Brain microvascular endothelial cell (primary cell): ENCODE measurements around the gene CHML.
A peak's percentile ranks its signal among the peaks of the same experiment; 100 is the strongest.
"Not testable (repeated sequence)": the region's sequence is repeated elsewhere in the genome, so short reads cannot be mapped to it uniquely, and the experiment has no call there.

ENCODE experiments used
- DNase-seq: peaks from one replicate; pipeline ENCODE4 v3.0.0-alpha.2; 2020
- H3K27ac ChIP-seq: fragments of 250-450 bp; sonication (Bioruptor Pico); 2 replicates; pipeline ENCODE4 v1.5.1; 2020; ENCODE audit warnings: mild to moderate bottlenecking, moderate library complexity
- H3K27me3 ChIP-seq: fragments of 250-450 bp; sonication (Bioruptor Pico); replicated peaks from 2 replicates; pipeline ENCODE4 v1.5.1; 2020; ENCODE audit warnings: mild to moderate bottlenecking
- H3K36me3 ChIP-seq: fragments of 250-450 bp; sonication (Bioruptor Pico); replicated peaks from 2 replicates; pipeline ENCODE4 v1.5.1; 2020; ENCODE audit warnings: mild to moderate bottlenecking
- H3K4me3 ChIP-seq: 2 replicates; pipeline ENCODE4 v1.5.1; 2011; ENCODE audit warnings: low read depth, mild to moderate bottlenecking, control low read depth, low read length, moderate library complexity
- CTCF ChIP-seq: IDR thresholded peaks from 2 replicates; pipeline ENCODE4 v1.5.1; 2011; ENCODE audit warnings: low read depth, mild to moderate bottlenecking, moderate library complexity, low read length, control low read depth, inconsistent platforms; ENCODE audit errors: missing control alignments
- in situ Hi-C: cut with HindIII; loops from 2 replicates; pipeline ENCODE4 v1.10.0; 2017; ENCODE audit warnings: low sequenced_read_pairs, low pct_ligation_motif_present

The CHML gene

GRCh38 chr1:241672301-241672700 is 32.1 kb upstream of the CHML start:
- H3K36me3 ChIP-seq, result no peaks in the 10 kb centered on the region
- no peak overlapping the region for H3K27ac ChIP-seq
- H3K4me3 ChIP-seq, result no peak overlapping the region
- no peak for TF ChIP-seq CTCF
- in situ Hi-C loops, result no loop called here
- no peak for DNase-seq
- no peaks in the 10 kb centered on the region for H3K27me3 ChIP-seq

GRCh38 chr1:241666419-241666818 is 26.2 kb upstream of the CHML start:
- Histone ChIP-seq H3K4me3 (no peak overlapping the region), H3K27me3 (no peaks in the 10 kb centered on the region), H3K36me3 (no peaks in the 10 kb centered on the region), H3K27ac (no peak overlapping the region)
- DNase-seq, result no peak
- TF ChIP-seq CTCF, result no peak
- in situ Hi-C loops, result no loop called here

GRCh38 chr1:241660424-241660972 is 20.3 kb upstream of the CHML start:
- no peak for DNase-seq
- Histone ChIP-seq H3K4me3 (no peak overlapping the region), H3K27ac (no peak overlapping the region), H3K36me3 (no peaks in the 10 kb centered on the region), H3K27me3 (no peaks in the 10 kb centered on the region)
- TF ChIP-seq CTCF, result no peak
- in situ Hi-C loops, result no loop called here

GRCh38 chr1:241659016-241659415 is 18.8 kb upstream of the CHML start:
- H3K27me3 ChIP-seq, H3K4me3 ChIP-seq, H3K27ac ChIP-seq, DNase-seq, in situ Hi-C loops, H3K36me3 ChIP-seq: not testable (repeated sequence)

- TF ChIP-seq CTCF, result no peak
- no peaks in the 10 kb centered on the region for H3K27me3 ChIP-seq
- no peaks in the 10 kb centered on the region for H3K36me3 ChIP-seq
- H3K4me3 ChIP-seq, result no peak overlapping the region
- in situ Hi-C loops, result no loop called here
- peak; percentile 12 for DNase-seq
- H3K27ac ChIP-seq, result no peak overlapping the region
Observed at GRCh38 chr1:241658081-241658793, 18.1 kb upstream of the CHML start.

GRCh38 chr1:241654641-241655040 is 14.5 kb upstream of the CHML start:
- in situ Hi-C loops, result no loop called here

More at GRCh38 chr1:241654641-241655040, 14.5 kb upstream of the CHML start:
- DNase-seq, result no peak
- Histone ChIP-seq H3K27ac (no peak overlapping the region), H3K36me3 (no peaks in the 10 kb centered on the region), H3K4me3 (no peak overlapping the region), H3K27me3 (no peaks in the 10 kb centered on the region)
- TF ChIP-seq CTCF, result no peak
